Loucy (cell line): ENCODE data around the gene CNOT6.

Source experiments
- H2AFZ ChIP-seq: fragments of 200-600 bp; sonication (generic); 2 replicates; pipeline ENCODE4 v1.6.0; 2016; ENCODE audit warnings: antibody characterized with exemption, mild to moderate bottlenecking, low read length, moderate library complexity
- H3F3A ChIP-seq: fragments of 200-600 bp; 2 replicates; pipeline ENCODE4 v1.6.0; 2016; ENCODE audit warnings: antibody characterized with exemption, low read depth, mild to moderate bottlenecking
- H3K27me3 ChIP-seq: fragments of 200-600 bp; sonication (generic); 2 replicates; pipeline ENCODE4 v1.6.1; 2014; ENCODE audit warnings: low read length, mild to moderate bottlenecking; ENCODE audit not compliant: insufficient read depth, poor library complexity, severe bottlenecking
- H3K36me3 ChIP-seq: fragments of 200-600 bp; sonication (generic); 2 replicates; pipeline ENCODE4 v1.6.1; 2016; ENCODE audit warnings: low read length; ENCODE audit not compliant: insufficient read depth
- H3K4me1 ChIP-seq: fragments of 200-600 bp; sonication (generic); 2 replicates; pipeline ENCODE4 v1.5.1; 2014; ENCODE audit warnings: low read length, mild to moderate bottlenecking; ENCODE audit not compliant: insufficient read depth, poor library complexity, severe bottlenecking
- H3K4me2 ChIP-seq: fragments of 200-600 bp; sonication (generic); 2 replicates; pipeline ENCODE4 v1.6.0; 2014; ENCODE audit warnings: antibody characterized with exemption, low read length, low read depth, mild to moderate bottlenecking; ENCODE audit not compliant: poor library complexity, severe bottlenecking
- H3K4me3 ChIP-seq: fragments of 200-600 bp; sonication (generic); 2 replicates; pipeline ENCODE4 v1.5.1; 2014; ENCODE audit warnings: low read length, mild to moderate bottlenecking, mixed read lengths; ENCODE audit not compliant: poor library complexity, severe bottlenecking
- H3K79me2 ChIP-seq: fragments of 200-600 bp; sonication (generic); 2 replicates; pipeline ENCODE4 v1.6.1; 2014; ENCODE audit warnings: low read length; ENCODE audit not compliant: insufficient read depth
- H3K9ac ChIP-seq: fragments of 200-600 bp; sonication (generic); 2 replicates; pipeline ENCODE4 v1.6.0; 2014; ENCODE audit warnings: mild to moderate bottlenecking, low read depth, low read length, moderate library complexity; ENCODE audit not compliant: poor library complexity, severe bottlenecking
- H3K9me2 ChIP-seq: fragments of 200-600 bp; sonication (generic); replicated peaks from 2 replicates; pipeline ENCODE4 v1.6.1; 2016; ENCODE audit warnings: low read depth, low read length, mixed read lengths
- H3K9me3 ChIP-seq: fragments of 200-600 bp; sonication (generic); 2 replicates; pipeline ENCODE4 v1.6.1; 2014; ENCODE audit warnings: mild to moderate bottlenecking, antibody characterized with exemption, low read length, low read depth; ENCODE audit not compliant: insufficient read depth
- H4K20me1 ChIP-seq: fragments of 200-600 bp; sonication (generic); 2 replicates; pipeline ENCODE4 v1.6.0; 2014; ENCODE audit warnings: antibody characterized with exemption, low read length, mild to moderate bottlenecking; ENCODE audit not compliant: insufficient read depth, poor library complexity, severe bottlenecking
- CTCF ChIP-seq: fragments of 200-600 bp; sonication (generic); conservative IDR thresholded peaks from 2 replicates; pipeline ENCODE4 v1.5.1; 2014; ENCODE audit warnings: mild to moderate bottlenecking, antibody characterized with exemption, low read length
- EZH2phosphoT487 ChIP-seq: fragments of 200-600 bp; IDR thresholded peaks from 2 replicates; pipeline ENCODE4 v1.6.1; 2018; ENCODE audit warnings: antibody characterized with exemption, mild to moderate bottlenecking, moderate library complexity, borderline replicate concordance

Gene CNOT6

GRCh38 chr5:180521101-180521500 lies 26.9 kb downstream of the CNOT6 start:
- H3K9ac ChIP-seq, result no peak overlapping the region
- H3K79me2 ChIP-seq, result peaks cover 95% of the 10 kb centered on the region
- H3K4me2 ChIP-seq, result no peak overlapping the region
- H3K36me3 ChIP-seq, result no peaks in the 10 kb centered on the region
- H3K27me3 ChIP-seq, result no peaks in the 10 kb centered on the region
- no peak overlapping the region for H2AFZ ChIP-seq
- peaks cover 40% of the 10 kb centered on the region for H4K20me1 ChIP-seq
- H3K4me3 ChIP-seq, result no peak overlapping the region
- H3K9me3 ChIP-seq, result no peaks in the 10 kb centered on the region
- H3F3A ChIP-seq, result no peaks in the 10 kb centered on the region
- no peaks in the 10 kb centered on the region for H3K9me2 ChIP-seq
- H3K4me1 ChIP-seq, result no peaks in the 10 kb centered on the region
- no peak for TF ChIP-seq EZH2phosphoT487
- no peak for TF ChIP-seq CTCF

GRCh38 chr5:180521591-180521990 lies 27.4 kb downstream of the CNOT6 start:
- Histone ChIP-seq H3K9me3 (no peaks in the 10 kb centered on the region), H2AFZ (no peak overlapping the region), H3K9ac (no peak overlapping the region), H4K20me1 (peaks cover 45% of the 10 kb centered on the region), H3F3A (no peaks in the 10 kb centered on the region), H3K79me2 (peaks cover 96% of the 10 kb centered on the region), H3K36me3 (no peaks in the 10 kb centered on the region), H3K4me1 (no peaks in the 10 kb centered on the region), H3K27me3 (no peaks in the 10 kb centered on the region), H3K9me2 (no peaks in the 10 kb centered on the region), H3K4me3 (no peak overlapping the region), H3K4me2 (no peak overlapping the region)
- no peak for TF ChIP-seq EZH2phosphoT487
- no peak for TF ChIP-seq CTCF

- Histone ChIP-seq H3K9ac (no peak overlapping the region), H3K79me2 (peaks cover 96% of the 10 kb centered on the region), H3K36me3 (no peaks in the 10 kb centered on the region), H3K4me1 (no peaks in the 10 kb centered on the region), H3K9me2 (no peaks in the 10 kb centered on the region), H3K4me2 (no peak overlapping the region), H3K4me3 (no peak overlapping the region), H3K9me3 (no peaks in the 10 kb centered on the region), H3K27me3 (no peaks in the 10 kb centered on the region), H2AFZ (no peak overlapping the region), H4K20me1 (peaks cover 49% of the 10 kb centered on the region), H3F3A (no peaks in the 10 kb centered on the region)
- TF ChIP-seq EZH2phosphoT487 (no peak), CTCF (no peak)
Measured at GRCh38 chr5:180522330-180522729, 28.2 kb downstream of the CNOT6 start.
